Fibroblast of the aortic adventitia (primary cell): Measurements from ENCODE around the gene SNRNP70. TPM values are rescaled to one million over a fixed set of nuclear protein-coding genes. Genes with fewer than 3 reads are reported as not detected.

Experiments
- DNase-seq: peaks from one replicate; pipeline ENCODE4 v3.0.0-alpha.2; 2010; ENCODE audit warnings: low read depth
- H3K4me3 ChIP-seq: 2 replicates; pipeline ENCODE4 v1.5.1; 2011; ENCODE audit warnings: low read depth, mild to moderate bottlenecking, control low read depth, low read length, moderate library complexity
- CTCF ChIP-seq: IDR thresholded peaks from 2 replicates; pipeline ENCODE4 v1.5.1; 2011; ENCODE audit warnings: mild to moderate bottlenecking, low read length, control low read depth, inconsistent platforms; ENCODE audit not compliant: insufficient read depth
- total RNA-seq: library from RNA; depleted of rRNA; stranded (reverse); fragments of >200 nt; gene quantifications from 2 replicates; pipeline ENCODE4 v1.2.3, GENCODE V29; 2012; ENCODE audit warnings: low replicate concordance

SNRNP70 gene
- total RNA-seq, 1 donor: 111 TPM

- TF ChIP-seq CTCF: no peak
- peak; percentile 47 for DNase-seq
- peak overlapping the region; percentile 83 for H3K4me3 ChIP-seq
These were observed 29.5 kb downstream of the SNRNP70 start for GRCh38 chr19:49114630-49115363.

GRCh38 chr19:49116544-49116943 is 31.3 kb downstream of the SNRNP70 start:
- TF ChIP-seq CTCF: no peak
- DNase-seq: no peak
- H3K4me3 ChIP-seq: no peak overlapping the region

GRCh38 chr19:49117677-49118564 is 32.7 kb downstream of the SNRNP70 start:
- DNase-seq: no peak

GRCh38 chr19:49118565-49119410 is 33.5 kb downstream of the SNRNP70 start, which contains the start of gene C19orf73:
TSS of gene C19orf73 (minus strand) at chr19:49119143. CDS start at chr19:49119022, 121 bp downstream.
- TF ChIP-seq CTCF: peak; percentile 26

More at GRCh38 chr19:49117677-49118564, 32.7 kb downstream of the SNRNP70 start:
- no peak for TF ChIP-seq CTCF
- H3K4me3 ChIP-seq: peak overlapping the region; percentile 80

GRCh38 chr19:49119411-49120324 is 34.4 kb downstream of the SNRNP70 start, which contains the start of gene PPFIA3:
TSS of gene PPFIA3 (plus strand) at chr19:49119544. CDS start at chr19:49127874, 8,330 bp downstream.
- peak within 1 kb of the TSS; percentile 80 for H3K4me3 ChIP-seq
- no peak for TF ChIP-seq CTCF
- DNase-seq: peak; percentile 46

More at GRCh38 chr19:49118565-49119410, 33.5 kb downstream of the SNRNP70 start, which contains the start of gene C19orf73:
- peak within 1 kb of the TSS; percentile 80 for H3K4me3 ChIP-seq
- DNase-seq: peak; percentile 90
